Ecto neural progenitor cell (in vitro differentiated cells): ENCODE data around the gene NSUN4.

Source experiments
- DNase-seq: peaks from one replicate; pipeline ENCODE4 v3.0.0-alpha.2; 2018; ENCODE audit warnings: low spot score

NSUN4 gene

DNA sequence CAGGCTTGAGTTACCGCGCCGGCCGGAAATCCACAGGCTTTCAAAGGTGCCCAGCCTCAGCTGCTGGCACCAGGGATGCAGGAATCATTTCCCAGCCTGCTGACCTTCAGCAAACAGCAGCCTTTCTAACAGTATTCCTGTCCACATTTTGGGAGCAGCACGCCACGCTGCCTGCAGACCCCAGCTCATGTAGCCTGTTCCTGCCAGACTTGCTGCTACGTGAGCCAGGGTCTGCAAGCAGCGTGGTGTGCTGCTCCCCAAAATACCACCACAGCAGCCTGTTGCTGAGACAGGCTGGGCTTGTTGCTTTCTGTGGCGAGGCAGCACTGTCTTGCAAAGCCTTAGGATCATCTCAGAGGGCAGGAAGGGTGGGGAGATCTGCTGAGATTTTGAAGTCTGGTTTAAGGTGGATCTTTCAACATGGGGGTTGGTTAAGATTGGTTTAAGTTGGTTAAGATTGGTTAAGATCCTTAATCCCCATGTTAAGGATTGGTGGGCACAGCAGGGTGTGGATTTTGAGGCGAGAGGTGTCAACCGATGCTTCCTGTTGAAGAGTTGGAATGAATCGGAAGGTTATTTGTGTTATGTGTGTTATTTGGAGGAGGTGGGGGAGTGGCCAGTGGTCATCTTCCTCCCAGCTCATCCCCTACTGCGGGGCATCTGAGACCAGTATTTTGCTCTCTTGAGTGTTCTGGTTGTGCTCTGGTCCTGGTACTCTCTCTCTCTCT, 66.4 kb downstream of the NSUN4 start:
- DNase-seq, result no peak

GRCh38 chr1:46407636-46408035, 67.0 kb downstream of the NSUN4 start:
- no peak for DNase-seq

- DNase-seq, result no peak
Observed at GRCh38 chr1:46408356-46409062, 67.9 kb downstream of the NSUN4 start.

DNA sequence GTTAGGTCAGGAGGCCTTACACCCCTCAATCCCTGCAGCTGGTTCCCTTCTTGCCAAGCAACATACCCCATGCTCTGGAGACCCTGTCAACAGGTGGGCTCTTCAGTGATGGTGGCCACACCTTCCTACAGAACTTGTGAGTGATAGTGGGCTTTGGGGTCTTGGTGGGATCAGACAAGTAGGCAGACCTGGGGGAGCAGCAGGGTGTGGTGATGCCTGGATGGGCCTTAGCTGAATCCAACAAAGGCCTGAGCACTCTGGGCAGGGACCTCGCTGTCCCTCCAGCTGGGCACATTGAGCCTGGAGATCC, 68.4 kb downstream of the NSUN4 start:
- no peak for DNase-seq

- no peak for DNase-seq
Observed at GRCh38 chr1:46410156-46411009, 69.8 kb downstream of the NSUN4 start.

DNA sequence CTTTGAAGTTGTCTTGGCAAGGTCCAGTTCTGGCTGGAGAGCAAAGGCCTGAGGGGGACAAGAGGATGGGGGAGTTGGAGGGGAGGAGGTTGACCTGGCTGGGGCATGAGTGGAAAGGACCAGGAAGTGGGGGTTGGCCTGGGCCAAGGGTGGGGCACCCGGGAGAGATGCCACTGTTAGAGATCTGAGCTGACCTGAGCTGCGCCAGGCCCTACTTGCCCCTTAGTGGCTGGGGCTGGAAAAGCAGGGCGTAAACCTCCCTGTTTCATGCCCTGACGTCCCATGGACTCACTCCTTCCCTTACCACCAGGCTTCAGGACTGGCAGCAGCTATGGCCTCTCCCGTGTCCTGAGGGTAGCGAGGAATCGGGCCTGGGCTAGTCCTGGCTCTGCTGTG, 70.4 kb downstream of the NSUN4 start:
- no peak for DNase-seq
